Fibroblast of lung (primary cell): ENCODE data around the gene IGF2. TPM values are rescaled to one million over a fixed set of nuclear protein-coding genes. Genes with fewer than 3 reads are reported as not detected.

Experiments used
- DNase-seq, 2 donors: peaks; one replicate each; pipeline versions ENCODE4 v3.0.0 to v3.0.0-alpha.2; 2010; ENCODE audit warnings: low read depth in 2 of 2
- H2AFZ ChIP-seq: 2 replicates; pipeline ENCODE4 v1.5.1; 2012; ENCODE audit warnings: low read length, control low read depth, inconsistent platforms
- H3K27ac ChIP-seq: 2 replicates; pipeline ENCODE4 v1.5.1; 2011; ENCODE audit warnings: low read length, control low read depth; ENCODE audit not compliant: insufficient read depth
- H3K27me3 ChIP-seq: 2 replicates; pipeline ENCODE4 v1.5.1; 2011; ENCODE audit warnings: mild to moderate bottlenecking, low read length; ENCODE audit not compliant: control insufficient read depth, insufficient read depth
- H3K36me3 ChIP-seq: 2 replicates; pipeline ENCODE4 v1.5.1; 2011; ENCODE audit warnings: low read length; ENCODE audit not compliant: control insufficient read depth, insufficient read depth
- H3K4me1 ChIP-seq: 2 replicates; pipeline ENCODE4 v1.5.1; 2011; ENCODE audit warnings: low read length; ENCODE audit not compliant: control insufficient read depth, insufficient read depth; ENCODE audit errors: extremely low read depth
- H3K4me2 ChIP-seq: 2 replicates; pipeline ENCODE4 v1.5.1; 2011; ENCODE audit warnings: low read length, control low read depth; ENCODE audit not compliant: insufficient read depth; ENCODE audit errors: extremely low read depth
- H3K4me3 ChIP-seq, 4 experiments: fragments of 200-600 bp in 1 of 4; sonication (generic) in 1 of 4; replicated peaks in 1 of 4; 2 replicates each; pipeline ENCODE4 v1.5.1; 2011 to 2016; ENCODE audit warnings: low read length in 4 of 4, low read depth in 3 of 4, mild to moderate bottlenecking in 3 of 4, control low read depth in 2 of 4, inconsistent platforms in 1 of 4, mixed read lengths in 1 of 4; ENCODE audit not compliant: insufficient read depth in 1 of 4; ENCODE audit errors: control extremely low read depth in 1 of 4
- H3K79me2 ChIP-seq: 2 replicates; pipeline ENCODE4 v1.5.1; 2012; ENCODE audit warnings: mild to moderate bottlenecking, low read length, inconsistent platforms; ENCODE audit not compliant: control insufficient read depth, insufficient read depth
- H3K9ac ChIP-seq: 2 replicates; pipeline ENCODE4 v1.5.1; 2011; ENCODE audit warnings: mild to moderate bottlenecking, low read length, control low read depth; ENCODE audit not compliant: insufficient read depth
- H3K9me3 ChIP-seq: 2 replicates; pipeline ENCODE4 v1.5.1; 2012; ENCODE audit warnings: low read depth, low read length; ENCODE audit not compliant: control insufficient read depth, insufficient read depth
- H4K20me1 ChIP-seq: 2 replicates; pipeline ENCODE4 v1.5.1; 2011; ENCODE audit warnings: low read length; ENCODE audit not compliant: control insufficient read depth, insufficient read depth; ENCODE audit errors: extremely low read depth
- EZH2 ChIP-seq: IDR thresholded peaks from 2 replicates; pipeline ENCODE4 v1.5.1; 2012; ENCODE audit warnings: low read length, control low read depth, mild to moderate bottlenecking; ENCODE audit errors: missing control alignments
- polyA plus RNA-seq, 2 donors: library from polyadenylated mRNA; depleted of rRNA in 1 of 2; stranded (reverse) in 1 of 2; unstranded in 1 of 2; fragments of >200 nt; gene quantifications; 2 replicates each; pipeline ENCODE4 v1.2.1, GENCODE V29; 2011 to 2012; ENCODE audit warnings: missing spikeins in 1 of 2
- total RNA-seq: library from RNA; depleted of rRNA; stranded (reverse); fragments of >200 nt; gene quantifications from 2 replicates; pipeline ENCODE4 v1.2.1, GENCODE V29; 2014
- TF ChIP-seq, protein P1 (sequence below), 2 donors: IDR thresholded peaks in 1 of 2; conservative IDR thresholded peaks in 1 of 2; 1 replicate in 1 of 2; 2 replicates in 1 of 2; pipeline ENCODE4 v1.5.1; 2011 to 2012; ENCODE audit warnings: low read length in 2 of 2, control low read depth in 1 of 2, inconsistent platforms in 1 of 2, low read depth in 1 of 2, mild to moderate bottlenecking in 1 of 2

IGF2 gene
- total and polyA plus RNA-seq, 2 donors (not counting 1 experiment from before 2014, with no cell fraction given), result 0.08 to 0.17 TPM

DNA sequence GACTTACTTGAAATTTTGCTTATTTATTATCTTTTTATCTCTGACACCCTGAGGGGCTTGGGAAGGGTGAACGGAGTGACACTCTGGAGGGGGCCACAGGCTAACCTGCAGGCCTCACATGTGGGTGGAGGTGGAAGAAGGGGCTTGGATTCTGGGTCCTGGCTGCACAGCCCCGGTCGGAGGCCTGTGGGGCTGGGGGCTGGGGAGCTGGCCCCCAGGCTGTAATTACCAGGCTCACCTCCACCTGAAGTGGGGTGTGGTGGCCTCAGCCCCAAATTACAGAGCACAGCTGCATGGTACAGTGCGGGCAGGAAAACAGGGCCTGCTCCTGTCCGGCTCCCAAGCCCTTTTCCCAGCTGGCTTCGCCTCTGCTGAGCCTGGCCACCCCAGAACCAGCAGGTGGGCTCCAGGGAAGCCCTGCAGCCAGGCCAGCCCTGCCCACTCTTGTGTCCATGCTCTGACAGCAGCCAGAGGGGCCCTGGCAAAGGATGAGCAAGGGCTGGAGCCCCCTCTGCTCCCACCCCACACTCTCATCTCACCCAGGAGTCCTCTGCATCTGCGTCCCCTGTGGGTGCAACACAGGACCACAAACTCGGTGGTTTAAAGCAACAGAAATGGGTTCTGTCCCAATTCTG lies 48.0 kb downstream of the IGF2 start:
- peaks cover 6% of the 10 kb centered on the region for H3K4me1 ChIP-seq
- TF ChIP-seq EZH2, result no peak
- TF ChIP-seq, protein P1, sequence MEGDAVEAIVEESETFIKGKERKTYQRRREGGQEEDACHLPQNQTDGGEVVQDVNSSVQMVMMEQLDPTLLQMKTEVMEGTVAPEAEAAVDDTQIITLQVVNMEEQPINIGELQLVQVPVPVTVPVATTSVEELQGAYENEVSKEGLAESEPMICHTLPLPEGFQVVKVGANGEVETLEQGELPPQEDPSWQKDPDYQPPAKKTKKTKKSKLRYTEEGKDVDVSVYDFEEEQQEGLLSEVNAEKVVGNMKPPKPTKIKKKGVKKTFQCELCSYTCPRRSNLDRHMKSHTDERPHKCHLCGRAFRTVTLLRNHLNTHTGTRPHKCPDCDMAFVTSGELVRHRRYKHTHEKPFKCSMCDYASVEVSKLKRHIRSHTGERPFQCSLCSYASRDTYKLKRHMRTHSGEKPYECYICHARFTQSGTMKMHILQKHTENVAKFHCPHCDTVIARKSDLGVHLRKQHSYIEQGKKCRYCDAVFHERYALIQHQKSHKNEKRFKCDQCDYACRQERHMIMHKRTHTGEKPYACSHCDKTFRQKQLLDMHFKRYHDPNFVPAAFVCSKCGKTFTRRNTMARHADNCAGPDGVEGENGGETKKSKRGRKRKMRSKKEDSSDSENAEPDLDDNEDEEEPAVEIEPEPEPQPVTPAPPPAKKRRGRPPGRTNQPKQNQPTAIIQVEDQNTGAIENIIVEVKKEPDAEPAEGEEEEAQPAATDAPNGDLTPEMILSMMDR (conservative IDR thresholded peaks at IDR 0.05 in 1 of 2, IDR thresholded peaks at IDR 0.05 in 1 of 2; ENCODE audit: low read depth in 1 of 2, low read length in 2 of 2), result no peak
- no peaks in the 10 kb centered on the region for H3K36me3 ChIP-seq
- no peaks in the 10 kb centered on the region for H3K79me2 ChIP-seq
- no peak overlapping the region for H3K9ac ChIP-seq
- no peak overlapping the region for H2AFZ ChIP-seq
- no peak for DNase-seq
- H3K4me3 ChIP-seq, result no peak overlapping the region
- H3K9me3 ChIP-seq, result no peaks in the 10 kb centered on the region
- H3K4me2 ChIP-seq, result no peak overlapping the region
- no peak overlapping the region for H3K27ac ChIP-seq
- H3K27me3 ChIP-seq, result no peaks in the 10 kb centered on the region
- H4K20me1 ChIP-seq, result no peaks in the 10 kb centered on the region

DNA sequence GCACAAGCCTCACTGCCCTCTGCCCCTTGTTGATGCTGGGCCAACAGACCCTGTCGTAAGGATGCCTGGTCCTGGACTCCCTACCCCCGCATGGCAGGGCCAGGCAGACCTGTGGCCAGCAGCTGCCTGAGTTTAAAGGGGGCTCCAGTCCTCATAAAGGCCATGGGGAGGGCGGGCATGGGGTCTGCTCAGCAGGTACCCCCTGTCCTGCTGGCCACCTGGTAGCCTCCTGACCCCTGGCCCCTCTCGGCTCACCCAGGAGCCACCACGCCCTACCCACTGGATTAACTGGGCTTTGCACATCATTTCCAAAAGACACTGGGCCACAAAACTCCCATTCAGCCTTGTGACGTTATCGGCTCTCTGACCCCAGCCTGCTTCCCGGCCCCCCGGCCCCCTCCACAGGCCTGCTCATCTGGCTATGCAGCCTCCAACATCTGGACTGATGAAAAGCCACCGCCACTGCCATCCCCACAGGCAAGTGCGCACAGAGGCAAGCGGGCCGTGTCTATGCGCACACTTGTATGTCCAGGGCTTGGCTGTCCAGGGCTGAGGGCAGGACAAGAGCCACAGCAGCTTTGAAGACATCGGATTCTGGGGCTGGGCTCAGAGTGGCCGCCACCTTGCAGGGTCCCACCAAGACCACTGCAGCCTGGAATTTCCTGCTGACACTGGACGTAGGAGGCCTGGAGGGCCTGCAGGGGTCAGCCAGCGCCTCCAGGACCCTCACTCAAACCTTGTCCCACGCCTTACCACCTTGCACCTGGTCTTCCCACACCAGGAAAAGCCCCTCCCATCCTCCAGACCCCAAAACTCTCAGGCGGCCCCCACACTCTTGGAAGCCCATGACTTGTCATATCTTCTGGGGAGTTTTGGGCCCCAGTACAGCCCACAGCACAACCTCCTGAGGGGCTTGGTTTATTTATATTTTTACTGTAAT lies 48.7 kb downstream of the IGF2 start:
- no peak for DNase-seq

More for the DNA sequence above, 48.7 kb downstream of the IGF2 start:
- Histone ChIP-seq H3K27me3 (no peaks in the 10 kb centered on the region), H4K20me1 (no peaks in the 10 kb centered on the region), H2AFZ (no peak overlapping the region), H3K4me3 (no peak overlapping the region), H3K36me3 (no peaks in the 10 kb centered on the region), H3K4me2 (no peak overlapping the region), H3K27ac (no peak overlapping the region), H3K4me1 (peaks cover 1% of the 10 kb centered on the region), H3K9me3 (no peaks in the 10 kb centered on the region), H3K9ac (no peak overlapping the region), H3K79me2 (no peaks in the 10 kb centered on the region)
- TF ChIP-seq EZH2, result no peak
- TF ChIP-seq, protein P1 (conservative IDR thresholded peaks at IDR 0.05 in 1 of 2, IDR thresholded peaks at IDR 0.05 in 1 of 2; ENCODE audit: low read depth in 1 of 2, low read length in 2 of 2), result no peak
